IMR-90 (cell line): ENCODE data around the gene CMBL. TPM values are rescaled to one million over a fixed set of nuclear protein-coding genes. Genes with fewer than 3 reads are reported as not detected.
"Not testable (repeated sequence)": the region's sequence is repeated elsewhere in the genome, so short reads cannot be mapped to it uniquely, and the experiment has no call there.

Experiments
- ATAC-seq: fragments of 200-7000 bp; cut with Tn5 transposase; 2 replicates; pipeline ENCODE4 v1.9.1; 2020; ENCODE audit warnings: low read depth, mild to moderate bottlenecking, moderate library complexity
- BruUV-seq: library from RNA; stranded (reverse); fragments of 400-500 nt; replicated peaks from 2 replicates; lab custom pipeline; 2021; lab: Mats Ljungman, UMichigan
- CTCF ChIA-PET: fragments of 300-600 bp; formaldehyde crosslinking; extraction: SDS; loops from one replicate; lab custom pipeline; 2021; ENCODE audit warnings: antibody characterized with exemption; lab: Yijun Ruan, JAX
- POLR2A ChIA-PET: fragments of 300-600 bp; sonication (Branson Sonifier 250); formaldehyde crosslinking; loops from one replicate; lab custom pipeline; 2022; ENCODE audit warnings: antibody characterized with exemption; ENCODE audit not compliant: unreplicated experiment; lab: Charles Lee
- DNase-seq: peaks from one replicate; pipeline ENCODE4 v3.0.0; 2013
- H2AFZ ChIP-seq: replicated peaks from 2 replicates; pipeline ENCODE3; 2013; ENCODE audit warnings: low read length, mild to moderate bottlenecking; ENCODE audit not compliant: poor library complexity
- H2AK5ac ChIP-seq: 2 replicates; pipeline ENCODE4 v1.6.1; 2013; ENCODE audit warnings: low read depth, low read length, inconsistent platforms
- H2AK9ac ChIP-seq: replicated peaks from 2 replicates; pipeline ENCODE3; 2013; ENCODE audit warnings: mild to moderate bottlenecking, low read depth, low read length, moderate library complexity; ENCODE audit not compliant: poor library complexity
- H2BK120ac ChIP-seq: 2 replicates; pipeline ENCODE4 v1.6.1; 2013; ENCODE audit warnings: low read depth, low read length, inconsistent platforms
- H2BK15ac ChIP-seq: 3 replicates; pipeline ENCODE4 v1.6.1; 2013; ENCODE audit warnings: low read depth, low read length, inconsistent platforms
- H2BK20ac ChIP-seq: 2 replicates; pipeline ENCODE4 v1.6.1; 2013; ENCODE audit warnings: low read depth, mild to moderate bottlenecking, inconsistent platforms, low read length, moderate library complexity
- H2BK5ac ChIP-seq: 2 replicates; pipeline ENCODE4 v1.6.1; 2013; ENCODE audit warnings: mild to moderate bottlenecking, low read depth, low read length, inconsistent platforms; ENCODE audit not compliant: poor library complexity, severe bottlenecking
- H3K14ac ChIP-seq: replicated peaks from 2 replicates; pipeline ENCODE4 v1.6.1; 2013; ENCODE audit warnings: low read depth, low read length, inconsistent platforms
- H3K18ac ChIP-seq: 2 replicates; pipeline ENCODE4 v1.6.1; 2013; ENCODE audit warnings: low read depth, low read length, control low read depth
- H3K23ac ChIP-seq: 2 replicates; pipeline ENCODE4 v1.6.1; 2013; ENCODE audit warnings: low read depth, low read length, inconsistent platforms
- H3K27ac ChIP-seq: 2 replicates; pipeline ENCODE4 v1.5.1; 2013; ENCODE audit warnings: mild to moderate bottlenecking, control low read depth, low read length; ENCODE audit not compliant: insufficient read depth
- H3K27me3 ChIP-seq: 2 replicates; pipeline ENCODE4 v1.6.1; 2013; ENCODE audit warnings: low read length; ENCODE audit not compliant: control insufficient read depth, insufficient read depth
- H3K36me3 ChIP-seq: 2 replicates; pipeline ENCODE4 v1.6.1; 2013; ENCODE audit warnings: low read length, mixed read lengths; ENCODE audit not compliant: control insufficient read depth, insufficient read depth
- H3K4ac ChIP-seq: 2 replicates; pipeline ENCODE4 v1.6.1; 2013; ENCODE audit warnings: low read depth, low read length, inconsistent platforms
- H3K4me1 ChIP-seq: 2 replicates; pipeline ENCODE4 v1.6.1; 2013; ENCODE audit warnings: low read length, mixed read lengths; ENCODE audit not compliant: control insufficient read depth, insufficient read depth
- H3K4me2 ChIP-seq: 2 replicates; pipeline ENCODE4 v1.6.1; 2013; ENCODE audit warnings: low read depth, mild to moderate bottlenecking, control low read depth, low read length, moderate library complexity
- H3K4me3 ChIP-seq: 2 replicates; pipeline ENCODE4 v1.5.1; 2013; ENCODE audit warnings: low read depth, mild to moderate bottlenecking, control low read depth, low read length, moderate library complexity; ENCODE audit not compliant: insufficient read depth
- H3K56ac ChIP-seq: 2 replicates; pipeline ENCODE4 v1.6.1; 2013; ENCODE audit warnings: low read length, inconsistent platforms; ENCODE audit not compliant: insufficient read depth; ENCODE audit errors: extremely low read depth
- H3K79me1 ChIP-seq, 2 experiments: 2 replicates each; pipeline ENCODE4 v1.6.1; 2013; ENCODE audit warnings: low read length in 2 of 2, inconsistent platforms in 1 of 2, low read depth in 1 of 2
- H3K9ac ChIP-seq: 2 replicates; pipeline ENCODE4 v1.6.1; 2013; ENCODE audit warnings: low read depth, low read length, control low read depth
- H3K9me1 ChIP-seq: 2 replicates; pipeline ENCODE4 v1.6.1; 2013; ENCODE audit warnings: low read length, inconsistent platforms; ENCODE audit not compliant: insufficient read depth
- H3K9me3 ChIP-seq: 2 replicates; pipeline ENCODE4 v1.6.1; 2013; ENCODE audit warnings: low read length; ENCODE audit not compliant: control insufficient read depth, insufficient read depth
- H4K20me1 ChIP-seq: 2 replicates; pipeline ENCODE4 v1.6.1; 2013; ENCODE audit warnings: low read length, inconsistent platforms; ENCODE audit not compliant: insufficient read depth
- H4K5ac ChIP-seq: 2 replicates; pipeline ENCODE4 v1.6.1; 2013; ENCODE audit warnings: mild to moderate bottlenecking, low read depth, low read length, control low read depth
- H4K8ac ChIP-seq, 2 experiments: 2 replicates each; pipeline ENCODE4 v1.6.1; 2013; ENCODE audit warnings: low read depth in 2 of 2, low read length in 2 of 2, control low read depth in 1 of 2, inconsistent platforms in 1 of 2
- H4K91ac ChIP-seq: 2 replicates; pipeline ENCODE4 v1.6.1; 2013; ENCODE audit warnings: low read depth, low read length, inconsistent platforms; ENCODE audit not compliant: insufficient read depth
- FOS ChIP-seq: fragments of 150-350 bp; IDR thresholded peaks from 2 replicates; pipeline ENCODE4 v1.6.1; 2016; ENCODE audit warnings: low read depth, low read length
- whole genome bisulfite sequencing, 2 experiments: methylation state at CpG; one replicate each; pipeline versions ENCODE4 v1.1.5 to v1.1.7; 2013; ENCODE audit warnings: missing lambda C conversion rate in 2 of 2; ENCODE audit not compliant: insufficient read length in 1 of 2; ENCODE audit errors: extremely low coverage in 2 of 2; 5-methylcytosine and 5-hydroxymethylcytosine counted together
- dilution Hi-C: fragments of 300-500 bp; cut with HindIII; formaldehyde crosslinking; loops from one replicate; pipeline ENCODE4 v1.14.3; 2018; ENCODE audit warnings: low sequenced_read_pairs; ENCODE audit not compliant: unreplicated experiment
- in situ Hi-C: fragments of 300-500 bp; cut with MboI; formaldehyde crosslinking; loops from 3 replicates; pipeline ENCODE4 v1.14.3; 2019; ENCODE audit warnings: low sequenced_read_pairs, inconsistent platforms, mixed read lengths
- intact Hi-C: fragments of 100-400 bp; cut with micrococcal nuclease; formaldehyde crosslinking; loops from 2 replicates; pipeline ENCODE4 v1.10.0; 2022
- polyA plus RNA-seq, 3 experiments: library from polyadenylated mRNA; depleted of rRNA; stranded (reverse); fragments of >200 nt; gene quantifications; 2 replicates each; pipeline ENCODE4 v1.2.3, GENCODE V29; 2012; ENCODE audit warnings: low replicate concordance in 1 of 3
- total RNA-seq: library from RNA; depleted of rRNA; stranded (reverse); fragments of >200 nt; gene quantifications from 2 replicates; pipeline ENCODE4 v1.2.3, GENCODE V29; 2012

CMBL gene
- total and polyA plus RNA-seq, 2 of the 4 experiments (the other 2 are of a cell fraction) = 5.0 to 26.3 TPM

- Histone ChIP-seq H3K9me3 (no peaks in the 10 kb centered on the region), H3K56ac (no peak overlapping the region), H3K9me1 (peaks cover 9% of the 10 kb centered on the region; the same call in 1 of the 2 replicates), H2AK5ac (peak overlapping the region; percentile 95), H3K14ac (peak overlapping the region; percentile 99; the same call in 1 of the 2 replicates), H3K4me2 (peak overlapping the region; percentile 98), H3K4me1 (peaks cover 8% of the 10 kb centered on the region), H4K91ac (peak overlapping the region; percentile 38), H3K9ac (peak overlapping the region; percentile 94), H4K8ac (peak overlapping the region; percentile 69 to 96; a peak in 2 of 4 replicates), H3K4me3 (peak overlapping the region; percentile 92), H2BK20ac (no peak overlapping the region), H3K4ac (peak overlapping the region; percentile 98), H3K27me3 (no peaks in the 10 kb centered on the region), H4K5ac (no peak overlapping the region), H3K23ac (no peak overlapping the region), H3K18ac (no peak overlapping the region; the same call in 1 of the 2 replicates), H2BK120ac (no peak overlapping the region), H2BK5ac (peak overlapping the region; percentile 87), H2AK9ac (peak overlapping the region; percentile 60), H2BK15ac (no peak overlapping the region; the same call in 2 of the 3 replicates), H3K79me1 (peaks cover 9 to 59% of the 10 kb centered on the region in 2 experiments), H4K20me1 (peaks cover 31% of the 10 kb centered on the region), H3K36me3 (peaks cover 4% of the 10 kb centered on the region; the same call in 1 of the 2 replicates), H3K27ac (peak overlapping the region; percentile 89), H2AFZ (no peak overlapping the region)
- 90% methylated on average over 12 of the region's 29 CpGs; no CpG with 5 or more reads in 1 of the 2 experiments for WGBS, 2 experiments
- CTCF ChIA-PET = interaction anchor here (0.6 to 1.0 kb wide), 2 partner anchors 10 to 701 kb away, joined by 5 read pairs; no protein-coding TSS in a partner anchor
- BruUV-seq = TSS peak; percentile 54
- intact Hi-C loops = loop anchor here (2.0 kb wide), 1 partner anchor 702 kb away; the partner anchor contains the start of gene SEMA5A
- POLR2A ChIA-PET = no interaction called here
- in situ Hi-C loops = no loop called here
- DNase-seq (no peak), ATAC-seq (no peak)
- no peak for TF ChIP-seq FOS
- dilution Hi-C loops = no loop called here
Measured at GRCh38 chr5:10248378-10249260, 59.1 kb downstream of the CMBL start.

- H3K56ac ChIP-seq, H3K27ac ChIP-seq, H4K8ac ChIP-seq, H2BK120ac ChIP-seq, H3K36me3 ChIP-seq, DNase-seq, H3K18ac ChIP-seq, BruUV-seq, in situ Hi-C loops, H3K4ac ChIP-seq, POLR2A ChIA-PET, H2BK15ac ChIP-seq, H2AFZ ChIP-seq, H3K4me1 ChIP-seq, intact Hi-C loops, H2BK20ac ChIP-seq, CTCF ChIA-PET, H3K9ac ChIP-seq, H4K91ac ChIP-seq, H4K5ac ChIP-seq, H3K9me3 ChIP-seq, dilution Hi-C loops, H2BK5ac ChIP-seq, H3K27me3 ChIP-seq, H3K14ac ChIP-seq, H3K4me2 ChIP-seq, H2AK5ac ChIP-seq, H3K23ac ChIP-seq, H3K9me1 ChIP-seq, ATAC-seq, H3K4me3 ChIP-seq, H2AK9ac ChIP-seq: not testable (repeated sequence)
- peaks cover 19% of the 10 kb centered on the region for H4K20me1 ChIP-seq
- 86% methylated on average over 4 of the region's 4 CpGs; no CpG with 5 or more reads in 1 of the 2 experiments for WGBS, 2 experiments
- H3K79me1 ChIP-seq = peaks cover 9 to 56% of the 10 kb centered on the region in 2 experiments
Measured at GRCh38 chr5:10247217-10247616, 60.5 kb downstream of the CMBL start.
